ENCODE results near the gene OR2M4.
"Not testable (repeated sequence)": the region's sequence is repeated elsewhere in the genome, so short reads cannot be mapped to it uniquely, and the experiment has no call there.

OR2M4 gene

DNA sequence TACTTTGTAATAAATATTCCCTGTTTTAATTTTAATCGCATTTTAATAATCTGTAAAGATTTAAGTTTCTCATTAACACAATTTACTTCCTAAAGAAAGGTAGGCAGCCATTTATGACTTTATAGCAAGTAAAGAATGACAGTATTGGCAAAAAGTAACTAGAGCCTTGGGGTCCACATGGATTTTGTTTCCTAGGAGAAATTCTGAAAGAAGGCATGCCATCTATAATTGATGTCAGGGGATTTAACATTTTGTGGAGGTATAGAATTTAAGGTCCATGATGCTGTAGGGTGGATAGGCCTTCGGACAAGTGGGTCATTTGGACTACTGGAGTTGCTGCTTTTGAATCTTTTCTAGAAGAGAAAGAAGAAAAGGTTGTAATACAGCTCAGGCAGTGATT, at the start of gene OR2M4:
Gene OR2M4 (plus strand): TSS at position 301 of the 400 bp plus-strand sequence. CDS start 7,512 bp downstream, outside the sequence.
- DNase-seq (ENCODE audit: low read depth, low spot score), result no peak

DNA sequence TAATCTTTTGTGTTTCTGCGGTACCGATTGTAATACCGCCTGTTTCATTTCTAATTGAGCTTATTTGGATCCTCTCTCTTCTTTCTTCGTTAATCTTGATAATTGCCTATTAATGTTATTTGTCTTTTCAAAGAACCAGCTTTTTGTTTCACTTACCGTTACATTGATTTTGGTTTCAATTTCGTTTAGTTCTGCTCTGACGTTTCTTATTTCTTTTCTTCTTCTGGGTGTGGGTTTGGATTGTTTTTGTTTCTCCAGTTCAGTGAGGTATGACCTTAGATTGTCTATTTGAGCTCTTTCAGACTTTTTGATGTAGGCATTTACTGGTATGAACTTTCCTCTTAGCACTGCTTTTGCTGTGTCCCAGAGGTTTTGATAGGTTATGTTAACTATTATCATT, 47.2 kb upstream of the OR2M4 start:
- DNase-seq (ENCODE audit: low read depth, low spot score), result no peak

- DNase-seq (ENCODE audit: low read depth, low spot score), result no peak
Measured at GRCh38 chr1:248187363-248187762, 43.9 kb upstream of the OR2M4 start.

- no peak for DNase-seq (ENCODE audit: low read depth, low spot score)
Measured at GRCh38 chr1:248189026-248189425, 42.2 kb upstream of the OR2M4 start.

GRCh38 chr1:248194117-248194516, 37.1 kb upstream of the OR2M4 start:
- no peak for DNase-seq (ENCODE audit: low read depth, low spot score)

DNA sequence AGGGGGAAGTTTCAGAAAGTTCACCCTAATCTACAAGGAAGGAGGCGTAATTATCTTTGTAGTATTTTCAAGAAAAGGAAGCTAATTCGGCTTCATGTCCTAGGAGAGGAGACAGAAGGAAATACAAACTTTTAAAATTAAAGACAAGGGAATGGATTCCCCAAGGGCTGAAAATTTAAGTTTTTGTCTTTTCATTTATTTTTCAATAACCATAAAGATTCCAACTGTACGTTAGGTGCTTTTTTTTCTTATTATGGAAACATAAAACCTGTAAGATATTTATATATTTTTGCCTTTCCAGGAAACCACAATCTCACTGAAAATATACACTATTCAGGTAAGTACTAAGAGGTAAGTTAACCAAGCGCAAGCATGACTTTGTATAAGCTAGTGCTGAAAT, 34.3 kb upstream of the OR2M4 start, which contains the start of gene OR2M3:
Gene OR2M3 (plus strand): TSS at position 301 of the 400 bp plus-strand sequence. CDS start 5,803 bp downstream, outside the sequence.
- no peak for DNase-seq (ENCODE audit: low read depth, low spot score)

DNA sequence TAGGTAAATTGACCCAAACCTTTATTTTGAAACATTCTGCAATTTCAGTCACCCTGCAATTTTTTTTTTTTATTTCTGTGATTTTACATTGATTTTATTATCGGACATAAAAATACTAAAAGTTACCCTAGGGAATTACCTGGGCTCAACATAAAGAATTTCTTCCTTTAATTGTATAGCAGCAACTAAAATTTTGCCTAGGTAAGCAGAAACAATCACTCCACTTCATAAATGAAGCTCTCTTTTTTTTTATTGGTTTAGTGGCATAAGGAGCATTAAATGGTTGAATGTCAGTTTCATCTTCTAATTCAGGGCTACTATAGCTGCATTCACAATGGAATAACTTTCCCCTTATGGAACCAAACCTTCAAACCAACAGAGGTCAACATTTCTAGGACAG, 15.3 kb upstream of the OR2M4 start:
- DNase-seq (ENCODE audit: low read depth, low spot score), result no peak

DNA sequence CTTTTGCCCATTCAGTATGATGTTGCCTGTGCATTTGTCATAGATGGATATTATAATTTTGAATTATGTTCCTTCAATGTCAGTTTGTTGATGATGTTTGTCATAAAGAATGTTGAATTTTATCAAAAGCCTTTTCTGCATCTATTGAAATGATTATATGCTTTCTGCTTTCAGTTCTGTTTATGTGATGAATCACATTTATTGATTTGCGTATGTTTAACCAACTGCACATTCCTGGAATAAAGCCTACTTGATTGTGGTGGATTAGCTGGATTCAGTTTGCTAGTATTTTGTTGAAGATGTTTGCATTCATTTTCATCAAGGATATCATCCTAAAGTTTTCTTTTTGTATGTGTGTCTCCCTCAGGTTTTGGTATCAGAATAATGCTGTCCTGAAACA, 5.7 kb upstream of the OR2M4 start:
- no peak for DNase-seq (ENCODE audit: low read depth, low spot score)

DNA sequence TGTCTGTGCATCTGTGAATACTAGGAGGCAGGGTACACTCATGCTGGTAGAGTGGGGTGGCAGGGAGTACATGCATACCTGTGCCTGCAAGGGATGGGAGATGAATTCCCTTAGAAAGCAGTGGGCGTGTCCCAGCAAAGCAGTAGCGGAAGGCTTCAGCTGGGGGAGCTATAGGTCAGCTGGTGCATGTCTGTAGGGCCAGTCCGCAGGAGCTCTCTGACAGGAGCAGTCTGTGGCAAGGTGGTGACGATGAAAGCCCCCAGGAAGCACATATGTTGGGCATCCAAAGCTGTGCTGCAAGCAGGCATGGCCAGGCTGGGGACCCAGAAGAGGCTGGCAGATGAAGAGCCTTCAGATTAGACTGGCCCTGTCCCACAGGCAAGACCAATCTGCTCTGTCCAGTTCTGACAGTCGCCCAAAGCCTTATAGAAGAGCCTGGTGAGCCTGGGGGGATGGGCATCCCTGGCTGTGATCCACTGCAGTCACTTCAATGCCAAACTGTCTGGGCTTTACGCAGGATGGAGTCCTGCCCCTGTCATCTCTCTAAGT, 1.8 kb upstream of the OR2M4 start:
- no peak for DNase-seq (ENCODE audit: low read depth, low spot score)

GRCh38 chr1:248239478-248239877, 8.3 kb downstream of the OR2M4 start:
- no peak for DNase-seq (ENCODE audit: low read depth, low spot score)

DNA sequence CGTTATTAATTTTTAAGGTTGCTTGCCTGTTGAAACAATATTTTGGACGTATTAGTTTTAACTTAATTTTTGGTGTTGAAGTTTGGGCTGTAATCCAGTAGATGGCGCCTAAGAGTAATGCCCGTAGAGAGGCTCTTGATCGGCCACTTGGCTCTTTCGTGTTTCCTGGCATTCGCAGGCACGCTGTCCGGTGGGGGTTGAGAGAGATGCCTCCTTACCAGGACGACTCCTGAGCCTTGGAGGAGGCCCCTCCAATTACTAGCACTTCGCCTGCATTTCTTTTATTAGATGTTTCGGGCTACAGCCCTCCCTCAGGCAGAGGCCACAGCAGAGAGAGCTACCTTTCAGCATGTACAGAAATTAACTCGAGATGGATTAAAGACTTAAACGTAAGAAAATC, 12.0 kb downstream of the OR2M4 start:
- no peak for DNase-seq (ENCODE audit: low read depth, low spot score)

DNA sequence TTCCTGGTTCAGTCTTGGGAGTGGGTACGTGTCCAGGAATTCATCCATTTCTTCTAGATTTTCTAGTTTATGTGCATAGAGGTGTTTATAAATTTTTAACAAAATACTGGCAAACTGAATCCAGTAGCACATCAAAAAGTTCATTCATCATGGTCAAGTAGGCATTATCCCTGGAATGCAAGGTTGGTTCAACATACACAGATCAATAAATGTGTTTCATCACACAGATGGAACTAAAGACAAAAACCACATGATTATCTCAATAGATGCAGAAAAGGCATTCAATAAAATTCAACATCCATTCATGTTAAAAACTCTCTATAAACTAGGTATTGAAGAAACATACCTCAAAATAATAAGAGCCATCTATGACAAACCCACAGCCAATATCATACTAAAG, 28.1 kb downstream of the OR2M4 start:
- not testable (repeated sequence) for DNase-seq (ENCODE audit: low read depth, low spot score)

DNA sequence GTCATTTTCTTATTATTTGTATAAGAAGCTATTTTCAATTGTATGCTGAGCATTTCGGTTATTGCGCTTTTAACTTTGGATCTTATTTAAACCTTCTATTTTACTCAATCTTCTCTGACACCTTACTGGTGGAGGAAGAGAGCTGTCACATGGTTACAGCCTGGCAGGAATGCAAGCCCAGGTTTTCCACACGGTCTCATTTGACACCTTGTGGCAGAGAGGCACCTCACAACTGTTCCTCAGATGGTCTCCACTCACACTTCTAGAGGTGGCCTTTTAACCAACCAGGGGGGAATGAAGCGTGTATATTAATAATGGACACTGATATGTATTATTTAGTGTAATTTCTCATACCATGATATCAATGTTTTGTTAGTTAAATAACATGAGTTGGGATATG, 37.0 kb downstream of the OR2M4 start:
- DNase-seq (ENCODE audit: low read depth, low spot score), result no peak

GRCh38 chr1:248273225-248273624, 42.0 kb downstream of the OR2M4 start:
- DNase-seq (ENCODE audit: low read depth, low spot score), result not testable (repeated sequence)

DNA sequence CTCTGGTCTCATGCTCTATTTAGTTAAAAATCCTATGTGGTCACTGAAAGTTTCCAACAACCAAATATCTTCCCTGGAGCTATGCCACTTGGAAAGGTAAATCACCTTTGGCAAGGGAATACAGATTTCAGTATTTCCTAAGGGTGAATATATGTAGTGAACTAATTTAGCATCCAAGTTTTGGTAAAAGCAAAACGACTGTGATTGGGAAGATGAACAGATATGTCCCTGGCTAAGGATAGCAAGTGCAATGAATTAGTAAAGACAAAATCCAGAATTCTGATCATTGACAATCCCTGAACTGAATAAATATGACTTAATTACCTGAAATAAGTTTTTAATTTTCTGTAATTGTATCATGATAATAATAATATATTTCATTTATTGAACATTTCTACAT, 46.7 kb downstream of the OR2M4 start, which contains the start of gene OR2T33:
Gene OR2T33 (minus strand): TSS at position 101 of the 400 bp plus-strand sequence. CDS start 4,162 bp downstream, outside the sequence.
- DNase-seq (ENCODE audit: low read depth, low spot score), result no peak

DNA sequence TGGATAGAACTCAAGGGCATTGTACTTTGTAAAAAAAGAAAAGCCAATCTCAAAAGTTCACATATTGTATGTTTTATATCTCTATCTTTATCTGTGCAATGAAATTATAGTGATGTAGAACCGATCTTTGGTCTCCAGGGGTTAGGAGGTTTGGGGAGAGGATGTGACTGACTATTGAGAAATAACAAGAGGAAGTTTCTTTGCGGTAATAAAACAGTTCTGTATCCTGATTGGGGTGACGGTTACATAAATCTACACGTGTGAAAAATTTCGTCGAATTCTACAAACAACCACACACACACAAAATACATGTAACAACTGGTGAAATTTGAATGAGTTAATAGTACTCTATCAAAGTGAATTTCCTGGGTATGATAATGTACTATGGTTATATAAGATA, 57.2 kb downstream of the OR2M4 start:
- DNase-seq (ENCODE audit: low read depth, low spot score), result no peak
